ENCODE data around the gene PIP4K2A. TPM values are rescaled to one million over a fixed set of nuclear protein-coding genes. Genes with fewer than 3 reads are reported as not detected.

PIP4K2A gene
- total RNA-seq, 4 donors from 2014 or later: 7.4 to 60.3 (median 9.9) TPM

GRCh38 chr10:22631185-22631584 lies 83.2 kb downstream of the PIP4K2A start:
- no peaks in the 10 kb centered on the region for H3K36me3 ChIP-seq
- WGBS: 90% methylated on average over 3 of the region's 3 CpGs
- no peak for DNase-seq (ENCODE audit: low spot score in 2 of 2)
- peaks cover 23% of the 10 kb centered on the region for H3K4me1 ChIP-seq
- H3K4me3 ChIP-seq: no peak overlapping the region
- TF ChIP-seq POLR2AphosphoS5 (IDR thresholded peaks at IDR 0.05) (no peak), POLR2A (IDR thresholded peaks at IDR 0.05) (no peak), EP300 (IDR thresholded peaks at IDR 0.05) (no peak), CTCF (IDR thresholded peaks at IDR 0.05) (no peak)
- no peaks in the 10 kb centered on the region for H3K9me3 ChIP-seq
- peak overlapping the region; percentile 25 for H3K27ac ChIP-seq
- H3K27me3 ChIP-seq: no peaks in the 10 kb centered on the region

DNA sequence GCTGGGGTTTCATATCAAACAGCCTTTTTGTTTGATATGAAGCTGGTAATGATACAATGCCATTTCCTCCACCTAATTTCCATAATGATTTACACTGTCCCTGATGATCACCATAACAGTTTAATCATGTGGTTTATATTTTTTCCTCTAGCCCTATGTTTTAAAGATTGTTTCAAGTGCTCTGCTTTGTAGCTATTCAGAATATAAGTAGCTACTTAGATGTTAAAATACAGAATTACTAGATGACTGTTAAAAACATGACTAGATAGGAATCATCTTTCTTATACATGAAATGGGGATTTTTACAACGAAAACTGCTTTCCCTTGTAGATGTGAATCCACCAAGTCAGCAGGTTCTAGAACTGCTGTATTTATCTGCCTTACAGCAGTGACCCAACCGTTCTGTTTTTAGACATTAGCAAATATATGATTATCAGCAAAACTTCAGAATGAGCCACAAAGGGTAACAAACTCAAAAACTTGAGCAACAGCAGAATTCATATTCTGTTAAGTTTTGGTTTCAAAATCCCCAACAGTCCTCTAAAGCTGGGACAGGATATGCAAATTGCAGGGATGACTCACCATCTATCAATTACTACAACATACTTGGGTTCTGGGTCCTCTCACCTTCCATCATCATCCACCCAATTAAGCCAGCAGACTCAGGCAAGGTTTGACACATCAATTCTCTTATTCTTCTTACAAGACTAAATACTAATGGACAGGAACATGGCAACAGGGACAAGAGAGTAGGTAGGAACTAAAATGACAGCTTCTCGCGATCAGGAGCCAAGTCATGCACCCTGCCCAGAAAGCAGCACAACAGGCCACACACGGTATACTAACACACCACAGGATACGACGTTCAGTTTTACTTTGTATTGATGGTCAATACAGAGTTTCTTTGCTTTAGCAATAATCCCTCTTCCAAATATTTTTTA lies 83.9 kb downstream of the PIP4K2A start:
- Histone ChIP-seq H3K4me3 (no peak overlapping the region), H3K4me1 (peaks cover 23% of the 10 kb centered on the region), H3K27me3 (no peaks in the 10 kb centered on the region), H3K36me3 (no peaks in the 10 kb centered on the region), H3K9me3 (no peaks in the 10 kb centered on the region), H3K27ac (peak overlapping the region; percentile 25)
- WGBS: 73% methylated on average over 7 of the region's 7 CpGs
- TF ChIP-seq EP300 (IDR thresholded peaks at IDR 0.05): no peak
- no peak for TF ChIP-seq CTCF (IDR thresholded peaks at IDR 0.05)
- no peak for TF ChIP-seq POLR2AphosphoS5 (IDR thresholded peaks at IDR 0.05)
- no peak for TF ChIP-seq POLR2A (IDR thresholded peaks at IDR 0.05)
- DNase-seq (ENCODE audit: low spot score in 2 of 2): no peak

DNA sequence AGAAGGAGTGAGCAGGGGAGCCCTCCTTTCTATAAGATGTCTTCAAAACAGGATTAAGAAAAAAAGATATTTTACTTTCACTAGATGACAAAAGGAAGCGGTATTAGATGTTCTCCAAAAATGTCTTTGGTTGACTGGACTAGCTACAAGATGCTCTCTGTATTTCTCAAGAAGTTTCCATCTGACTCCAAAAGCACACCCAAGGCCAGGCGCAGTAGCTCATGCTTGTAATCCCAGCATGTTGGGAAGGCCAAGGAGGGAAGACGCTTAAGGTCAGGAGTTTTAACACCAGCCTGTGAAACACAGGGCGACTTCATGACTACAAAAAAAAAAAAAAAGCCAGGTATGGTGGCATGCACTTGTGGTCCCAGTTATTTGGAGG lies 84.5 kb downstream of the PIP4K2A start:
- Histone ChIP-seq H3K4me1 (peaks cover 23% of the 10 kb centered on the region), H3K4me3 (no peak overlapping the region), H3K27me3 (no peaks in the 10 kb centered on the region), H3K27ac (peak overlapping the region; percentile 25), H3K36me3 (no peaks in the 10 kb centered on the region), H3K9me3 (no peaks in the 10 kb centered on the region)
- TF ChIP-seq POLR2AphosphoS5 (IDR thresholded peaks at IDR 0.05) (no peak), CTCF (IDR thresholded peaks at IDR 0.05) (no peak), EP300 (IDR thresholded peaks at IDR 0.05) (no peak), POLR2A (IDR thresholded peaks at IDR 0.05) (no peak)
- 86% methylated on average over 4 of the region's 4 CpGs for WGBS
- no peak for DNase-seq (ENCODE audit: low spot score in 2 of 2)

GRCh38 chr10:22629126-22629525 lies 85.3 kb downstream of the PIP4K2A start:
- WGBS: 73% methylated on average over 2 of the region's 2 CpGs

More at GRCh38 chr10:22629126-22629525, 85.3 kb downstream of the PIP4K2A start:
- H3K4me3 ChIP-seq: no peak overlapping the region
- H3K36me3 ChIP-seq: no peaks in the 10 kb centered on the region
- no peak for DNase-seq (ENCODE audit: low spot score in 2 of 2)
- H3K27me3 ChIP-seq: no peaks in the 10 kb centered on the region
- H3K4me1 ChIP-seq: peaks cover 25% of the 10 kb centered on the region
- no peaks in the 10 kb centered on the region for H3K9me3 ChIP-seq
- TF ChIP-seq POLR2A (IDR thresholded peaks at IDR 0.05) (no peak), POLR2AphosphoS5 (IDR thresholded peaks at IDR 0.05) (no peak), EP300 (IDR thresholded peaks at IDR 0.05) (no peak), CTCF (IDR thresholded peaks at IDR 0.05) (no peak)
- H3K27ac ChIP-seq: no peak overlapping the region

Data from suprapubic skin (tissue), 4 donors.